Measurements from ENCODE around the gene GAS6.

The GAS6 gene

DNA sequence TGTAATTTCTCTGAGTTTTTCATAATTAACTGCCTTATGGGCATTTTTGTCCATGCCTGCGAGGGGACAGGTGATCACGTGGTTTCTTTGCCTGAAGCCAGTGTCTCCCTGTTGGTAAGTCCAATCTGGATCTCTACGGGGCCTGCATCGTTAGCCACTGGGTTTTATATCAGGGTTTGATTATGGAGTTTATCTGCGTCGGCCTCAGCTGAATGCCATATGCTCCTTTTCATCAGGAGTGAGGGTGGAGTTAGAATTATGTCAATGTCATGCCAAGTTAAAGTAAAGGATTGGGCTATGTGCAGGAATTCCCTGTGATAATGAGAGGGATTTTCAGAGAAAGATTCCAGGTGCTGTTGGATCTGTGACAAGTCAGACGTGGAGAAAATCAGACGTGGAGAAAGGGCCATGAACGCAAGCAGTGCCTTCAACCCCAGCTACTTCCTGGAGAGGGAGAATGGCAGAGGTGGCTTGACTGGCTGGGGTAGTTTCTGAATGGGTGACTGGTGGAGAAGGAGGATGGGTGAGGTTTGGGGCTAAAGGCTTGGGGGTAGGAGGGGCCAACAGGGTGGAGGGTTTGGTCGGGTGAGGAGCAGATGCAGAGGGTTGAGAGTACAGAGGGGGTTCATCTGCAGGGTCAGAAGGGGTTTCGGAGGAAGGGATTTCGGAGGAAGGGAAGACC is 80.5 kb downstream of the GAS6 start:
- Histone ChIP-seq H3K9me3 (replicated peaks; ENCODE audit: insufficient read depth, low read length) (no peaks in the 10 kb centered on the region), H3K79me2 (ENCODE audit: low read length) (no peaks in the 10 kb centered on the region), H3K4me3 (ENCODE audit: low read length) (no peak overlapping the region), H3K9me2 (replicated peaks; ENCODE audit: insufficient read depth, low read length) (no peaks in the 10 kb centered on the region), H3K36me3 (replicated peaks; ENCODE audit: insufficient read depth, low read length) (no peaks in the 10 kb centered on the region), H4K20me1 (ENCODE audit: insufficient read depth, low read length) (no peaks in the 10 kb centered on the region), H3K9ac (ENCODE audit: low read length) (no peak overlapping the region), H2AFZ (ENCODE audit: low read length) (no peak overlapping the region), H3F3A (ENCODE audit: insufficient read depth, low read length) (peaks cover 6% of the 10 kb centered on the region; the same call in 1 of the 2 replicates), H3K4me1 (ENCODE audit: low read length) (peaks cover 27% of the 10 kb centered on the region), H3K27me3 (replicated peaks; ENCODE audit: insufficient read depth, low read length) (no peaks in the 10 kb centered on the region), H3K27ac (ENCODE audit: low read length) (no peak overlapping the region), H3K4me2 (ENCODE audit: low read depth, low read length) (no peak overlapping the region)
- no peak for DNase-seq
- TF ChIP-seq EZH2phosphoT487 (IDR thresholded peaks at IDR 0.05; ENCODE audit: low read length), result no peak

DNA sequence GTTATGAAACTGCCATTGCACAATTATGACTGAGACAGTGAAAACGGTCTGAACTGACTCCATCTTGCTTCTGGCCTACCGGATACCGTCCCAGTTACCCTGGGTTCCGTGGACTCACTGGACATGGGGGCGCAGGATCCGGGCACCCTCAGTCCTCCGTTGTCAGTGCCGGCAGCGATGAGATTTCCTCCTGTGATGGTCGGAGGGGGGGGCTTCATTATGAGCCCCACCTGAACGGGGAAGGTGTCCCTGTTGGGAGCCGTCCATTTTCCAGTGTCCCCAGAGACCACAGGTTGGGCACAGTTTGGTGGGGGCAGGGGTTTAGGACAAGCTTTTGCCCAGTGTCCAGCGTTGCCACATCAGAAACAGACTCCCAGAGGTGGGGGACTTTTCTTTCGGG is 81.4 kb downstream of the GAS6 start:
- no peaks in the 10 kb centered on the region for H3K79me2 ChIP-seq (ENCODE audit: low read length)
- H3K36me3 ChIP-seq (replicated peaks; ENCODE audit: insufficient read depth, low read length), result no peaks in the 10 kb centered on the region
- no peak overlapping the region for H3K27ac ChIP-seq (ENCODE audit: low read length)
- no peak overlapping the region for H3K9ac ChIP-seq (ENCODE audit: low read length)
- H3K9me3 ChIP-seq (replicated peaks; ENCODE audit: insufficient read depth, low read length), result no peaks in the 10 kb centered on the region
- H3K4me3 ChIP-seq (ENCODE audit: low read length), result no peak overlapping the region
- H3K9me2 ChIP-seq (replicated peaks; ENCODE audit: insufficient read depth, low read length), result no peaks in the 10 kb centered on the region
- no peak for DNase-seq
- peaks cover 6% of the 10 kb centered on the region; the same call in 1 of the 2 replicates for H3F3A ChIP-seq (ENCODE audit: insufficient read depth, low read length)
- TF ChIP-seq EZH2 (optimal IDR thresholded peaks at IDR 0.05; ENCODE audit: low read depth, low read length), result no peak
- TF ChIP-seq, protein P1, sequence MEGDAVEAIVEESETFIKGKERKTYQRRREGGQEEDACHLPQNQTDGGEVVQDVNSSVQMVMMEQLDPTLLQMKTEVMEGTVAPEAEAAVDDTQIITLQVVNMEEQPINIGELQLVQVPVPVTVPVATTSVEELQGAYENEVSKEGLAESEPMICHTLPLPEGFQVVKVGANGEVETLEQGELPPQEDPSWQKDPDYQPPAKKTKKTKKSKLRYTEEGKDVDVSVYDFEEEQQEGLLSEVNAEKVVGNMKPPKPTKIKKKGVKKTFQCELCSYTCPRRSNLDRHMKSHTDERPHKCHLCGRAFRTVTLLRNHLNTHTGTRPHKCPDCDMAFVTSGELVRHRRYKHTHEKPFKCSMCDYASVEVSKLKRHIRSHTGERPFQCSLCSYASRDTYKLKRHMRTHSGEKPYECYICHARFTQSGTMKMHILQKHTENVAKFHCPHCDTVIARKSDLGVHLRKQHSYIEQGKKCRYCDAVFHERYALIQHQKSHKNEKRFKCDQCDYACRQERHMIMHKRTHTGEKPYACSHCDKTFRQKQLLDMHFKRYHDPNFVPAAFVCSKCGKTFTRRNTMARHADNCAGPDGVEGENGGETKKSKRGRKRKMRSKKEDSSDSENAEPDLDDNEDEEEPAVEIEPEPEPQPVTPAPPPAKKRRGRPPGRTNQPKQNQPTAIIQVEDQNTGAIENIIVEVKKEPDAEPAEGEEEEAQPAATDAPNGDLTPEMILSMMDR (IDR thresholded peaks at IDR 0.05; ENCODE audit: low read length), result no peak
- no peak for TF ChIP-seq EZH2phosphoT487 (IDR thresholded peaks at IDR 0.05; ENCODE audit: low read length)
- H4K20me1 ChIP-seq (ENCODE audit: insufficient read depth, low read length), result no peaks in the 10 kb centered on the region
- peaks cover 27% of the 10 kb centered on the region for H3K4me1 ChIP-seq (ENCODE audit: low read length)
- H3K27me3 ChIP-seq (replicated peaks; ENCODE audit: insufficient read depth, low read length), result no peaks in the 10 kb centered on the region
- no peak overlapping the region for H2AFZ ChIP-seq (ENCODE audit: low read length)
- no peak overlapping the region for H3K4me2 ChIP-seq (ENCODE audit: low read depth, low read length)

DNA sequence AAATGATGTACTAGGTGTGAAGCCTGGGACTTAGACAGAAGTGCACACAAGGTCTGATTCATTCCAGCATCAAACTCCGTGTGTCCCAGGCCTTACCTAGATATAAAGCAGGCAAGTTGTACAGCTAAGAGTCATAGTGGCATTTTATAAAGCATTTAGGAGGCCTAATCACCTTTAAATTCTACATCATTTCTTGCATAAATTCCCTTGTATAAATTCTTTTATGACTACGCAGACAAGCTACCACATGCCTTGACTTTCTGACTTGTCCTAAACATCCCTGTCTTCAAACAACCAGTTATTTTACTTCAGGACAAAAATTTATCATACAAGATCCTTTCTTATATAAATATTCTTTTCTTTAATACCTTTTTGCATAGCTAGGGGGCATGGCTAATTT is 82.3 kb downstream of the GAS6 start:
- H3K79me2 ChIP-seq (ENCODE audit: low read length), result no peaks in the 10 kb centered on the region
- H3K4me3 ChIP-seq (ENCODE audit: low read length), result no peak overlapping the region
- H3K4me2 ChIP-seq (ENCODE audit: low read depth, low read length), result no peak overlapping the region
- no peaks in the 10 kb centered on the region for H3K9me3 ChIP-seq (replicated peaks; ENCODE audit: insufficient read depth, low read length)
- no peak overlapping the region for H2AFZ ChIP-seq (ENCODE audit: low read length)
- no peak overlapping the region for H3K9ac ChIP-seq (ENCODE audit: low read length)
- H3K27me3 ChIP-seq (replicated peaks; ENCODE audit: insufficient read depth, low read length), result no peaks in the 10 kb centered on the region
- no peak overlapping the region for H3K27ac ChIP-seq (ENCODE audit: low read length)
- H3K9me2 ChIP-seq (replicated peaks; ENCODE audit: insufficient read depth, low read length), result no peaks in the 10 kb centered on the region
- DNase-seq, result no peak
- TF ChIP-seq, protein P1 (IDR thresholded peaks at IDR 0.05; ENCODE audit: low read length), result no peak
- TF ChIP-seq EZH2phosphoT487 (IDR thresholded peaks at IDR 0.05; ENCODE audit: low read length) (no peak), EZH2 (optimal IDR thresholded peaks at IDR 0.05; ENCODE audit: low read depth, low read length) (no peak)
- H3K36me3 ChIP-seq (replicated peaks; ENCODE audit: insufficient read depth, low read length), result no peaks in the 10 kb centered on the region
- H3K4me1 ChIP-seq (ENCODE audit: low read length), result peaks cover 35% of the 10 kb centered on the region
- H4K20me1 ChIP-seq (ENCODE audit: insufficient read depth, low read length), result no peaks in the 10 kb centered on the region
- H3F3A ChIP-seq (ENCODE audit: insufficient read depth, low read length), result peaks cover 10% of the 10 kb centered on the region; the same call in 1 of the 2 replicates
